ENCODE data around the gene ZNF618. TPM values are rescaled to one million over a fixed set of nuclear protein-coding genes. Genes with fewer than 3 reads are reported as not detected.

Gene ZNF618
- polyA plus RNA-seq, 3 donors, result 0.53 to 1.9 (median 0.78) TPM

DNA sequence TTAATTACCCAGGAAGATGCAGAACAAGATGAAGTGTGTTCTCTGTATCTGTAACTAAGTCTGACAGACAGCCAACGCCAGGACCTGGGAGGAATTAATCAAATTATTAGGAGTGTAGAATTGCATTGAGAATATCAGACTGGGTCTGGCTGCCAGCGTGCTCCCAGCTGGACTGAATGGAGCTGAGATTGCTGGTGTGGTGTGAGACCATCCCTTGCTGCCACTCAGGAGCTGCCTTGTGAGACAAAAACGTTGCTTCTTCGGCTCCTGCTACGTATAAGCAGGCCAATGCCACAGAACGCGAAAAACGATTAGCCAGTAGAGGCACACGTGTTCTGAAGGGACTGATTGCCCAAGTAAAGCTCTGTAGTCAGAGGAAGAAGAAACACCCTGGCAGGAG lies 135.2 kb downstream of the ZNF618 start:
- H3K9ac ChIP-seq (ENCODE audit: insufficient read depth, low read length, poor library complexity, severe bottlenecking), result no peak overlapping the region
- no peak overlapping the region for H3K27ac ChIP-seq (ENCODE audit: low read depth in 1 of 2, low read length in 2 of 2)
- H3K27ac Mint-ChIP-seq, result no peak overlapping the region
- H3K9me3 ChIP-seq (replicated peaks in 1 of 2; ENCODE audit: control insufficient read depth in 1 of 2, insufficient read depth in 1 of 2, low read length in 2 of 2), result no peaks in the 10 kb centered on the region
- intact Hi-C loops (cut with micrococcal nuclease), result no loop called here
- H3K4me2 ChIP-seq (replicated peaks; ENCODE audit: extremely low read depth, low read length, poor library complexity, severe bottlenecking), result no peak overlapping the region
- WGBS (ENCODE audit: insufficient coverage), result 99% methylated on average over 9 of the region's 9 CpGs
- TF ChIP-seq, protein P1, sequence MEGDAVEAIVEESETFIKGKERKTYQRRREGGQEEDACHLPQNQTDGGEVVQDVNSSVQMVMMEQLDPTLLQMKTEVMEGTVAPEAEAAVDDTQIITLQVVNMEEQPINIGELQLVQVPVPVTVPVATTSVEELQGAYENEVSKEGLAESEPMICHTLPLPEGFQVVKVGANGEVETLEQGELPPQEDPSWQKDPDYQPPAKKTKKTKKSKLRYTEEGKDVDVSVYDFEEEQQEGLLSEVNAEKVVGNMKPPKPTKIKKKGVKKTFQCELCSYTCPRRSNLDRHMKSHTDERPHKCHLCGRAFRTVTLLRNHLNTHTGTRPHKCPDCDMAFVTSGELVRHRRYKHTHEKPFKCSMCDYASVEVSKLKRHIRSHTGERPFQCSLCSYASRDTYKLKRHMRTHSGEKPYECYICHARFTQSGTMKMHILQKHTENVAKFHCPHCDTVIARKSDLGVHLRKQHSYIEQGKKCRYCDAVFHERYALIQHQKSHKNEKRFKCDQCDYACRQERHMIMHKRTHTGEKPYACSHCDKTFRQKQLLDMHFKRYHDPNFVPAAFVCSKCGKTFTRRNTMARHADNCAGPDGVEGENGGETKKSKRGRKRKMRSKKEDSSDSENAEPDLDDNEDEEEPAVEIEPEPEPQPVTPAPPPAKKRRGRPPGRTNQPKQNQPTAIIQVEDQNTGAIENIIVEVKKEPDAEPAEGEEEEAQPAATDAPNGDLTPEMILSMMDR (IDR thresholded peaks at IDR 0.05), result no peak
- H2AFZ ChIP-seq (ENCODE audit: insufficient read depth, low read depth, low read length, poor library complexity, severe bottlenecking), result no peak overlapping the region
- no peak for DNase-seq
- H3K4me1 Mint-ChIP-seq, result peaks cover 7% of the 10 kb centered on the region
- peaks cover 0 to 4% (median 0%) of the 10 kb centered on the region in 3 donors for H3K27me3 Mint-ChIP-seq (ENCODE audit: low read depth in 3 of 3)
- no peaks in the 10 kb centered on the region for H3K36me3 ChIP-seq (replicated peaks in 1 of 2; ENCODE audit: control insufficient read depth in 1 of 2, insufficient read depth in 2 of 2, low read length in 2 of 2)
- H3K4me1 ChIP-seq (ENCODE audit: control insufficient read depth in 1 of 2, insufficient read depth in 2 of 2, low read length in 2 of 2), result peaks cover 0 to 3% of the 10 kb centered on the region in 2 donors
- H4K20me1 ChIP-seq (ENCODE audit: insufficient read depth, low read length), result no peaks in the 10 kb centered on the region
- peaks cover 0 to 6% (median 2%) of the 10 kb centered on the region in 7 donors for H3K9me3 Mint-ChIP-seq
- H3K27me3 ChIP-seq (ENCODE audit: control insufficient read depth in 2 of 2, insufficient read depth in 2 of 2, low read length in 2 of 2), result no peaks in the 10 kb centered on the region
- peaks cover 26 to 34% of the 10 kb centered on the region in 2 donors for H3K36me3 Mint-ChIP-seq
- no peaks in the 10 kb centered on the region for H3K79me2 ChIP-seq (ENCODE audit: insufficient read depth, low read length)
- H3K4me3 ChIP-seq (replicated peaks in 1 of 3; ENCODE audit: low read depth in 2 of 3, low read length in 3 of 3), result no peak overlapping the region
- H3K4me3 Mint-ChIP-seq, result no peak overlapping the region

DNA sequence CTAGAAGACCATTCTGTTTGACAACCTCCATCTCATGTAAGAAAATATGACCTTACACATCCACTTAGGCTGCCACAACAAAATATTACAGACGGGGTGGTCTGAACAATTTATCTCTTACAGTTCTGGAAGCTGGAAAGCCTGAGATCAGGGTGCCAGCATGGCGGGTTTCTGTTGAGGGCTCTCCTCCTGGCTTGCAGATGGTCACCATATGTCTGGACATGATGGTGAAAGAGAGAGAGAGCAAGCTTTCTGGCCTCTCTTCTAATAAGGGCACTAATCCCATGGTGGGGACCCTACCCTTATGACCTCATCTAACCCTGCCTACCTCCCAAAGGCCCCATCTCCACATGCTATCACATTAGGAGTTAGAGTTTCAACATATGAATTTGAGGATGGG lies 136.0 kb downstream of the ZNF618 start:
- TF ChIP-seq, protein P1 (IDR thresholded peaks at IDR 0.05), result no peak
- Mint-ChIP-seq H3K36me3 (peaks cover 28 to 35% of the 10 kb centered on the region in 2 donors), H3K4me1 (peaks cover 7% of the 10 kb centered on the region), H3K27me3 (ENCODE audit: low read depth in 3 of 3) (peaks cover 0 to 4% (median 0%) of the 10 kb centered on the region in 3 donors), H3K9me3 (peaks cover 0 to 3% (median 2%) of the 10 kb centered on the region in 7 donors), H3K27ac (no peak overlapping the region), H3K4me3 (no peak overlapping the region)
- Histone ChIP-seq H3K27me3 (ENCODE audit: control insufficient read depth in 2 of 2, insufficient read depth in 2 of 2, low read length in 2 of 2) (no peaks in the 10 kb centered on the region), H3K36me3 (replicated peaks in 1 of 2; ENCODE audit: control insufficient read depth in 1 of 2, insufficient read depth in 2 of 2, low read length in 2 of 2) (peaks cover 3 to 7% of the 10 kb centered on the region in 2 donors), H3K9me3 (replicated peaks in 1 of 2; ENCODE audit: control insufficient read depth in 1 of 2, insufficient read depth in 1 of 2, low read length in 2 of 2) (no peaks in the 10 kb centered on the region), H2AFZ (ENCODE audit: insufficient read depth, low read depth, low read length, poor library complexity, severe bottlenecking) (no peak overlapping the region), H4K20me1 (ENCODE audit: insufficient read depth, low read length) (no peaks in the 10 kb centered on the region), H3K4me3 (replicated peaks in 1 of 3; ENCODE audit: low read depth in 2 of 3, low read length in 3 of 3) (no peak overlapping the region), H3K79me2 (ENCODE audit: insufficient read depth, low read length) (no peaks in the 10 kb centered on the region), H3K4me2 (replicated peaks; ENCODE audit: extremely low read depth, low read length, poor library complexity, severe bottlenecking) (no peak overlapping the region), H3K9ac (ENCODE audit: insufficient read depth, low read length, poor library complexity, severe bottlenecking) (no peak overlapping the region), H3K27ac (ENCODE audit: low read depth in 1 of 2, low read length in 2 of 2) (no peak overlapping the region), H3K4me1 (ENCODE audit: control insufficient read depth in 1 of 2, insufficient read depth in 2 of 2, low read length in 2 of 2) (peaks cover 0 to 3% of the 10 kb centered on the region in 2 donors)
- WGBS (ENCODE audit: insufficient coverage), result no CpG with 5 or more reads among the region's 2 CpGs
- intact Hi-C loops (cut with micrococcal nuclease), result no loop called here
- no peak for DNase-seq

Measured in CD14-positive monocyte (primary cell).